Adrenal gland (tissue), 12 donors: ENCODE results near the gene PDHX. TPM values are rescaled to one million over a fixed set of nuclear protein-coding genes. Genes with fewer than 3 reads are reported as not detected.

Source experiments
- DNase-seq, 7 donors: peaks; one replicate each; pipeline ENCODE4 v3.0.0-alpha.2; 2019 to 2020
- H3K27ac ChIP-seq, 5 donors: fragments of 200-600 bp; sonication (generic) in 4 of 5; 1 replicate in 3 of 5; 2 replicates in 2 of 5; pipeline versions ENCODE4 v1.5.1 to v1.8.0; 2016 to 2020; ENCODE audit warnings: mild to moderate bottlenecking in 1 of 5
- H3K27me3 ChIP-seq: fragments of 200-600 bp; 2 replicates; pipeline ENCODE4 v1.8.0; 2021
- H3K36me3 ChIP-seq, 2 donors: fragments of 200-600 bp; replicated peaks in 1 of 2; 1 replicate in 1 of 2; 2 replicates in 1 of 2; pipeline versions ENCODE4 v1.5.1 to v1.8.0; 2018 to 2022
- H3K4me1 ChIP-seq, 2 donors: fragments of 200-600 bp; replicated peaks in 1 of 2; 1 replicate in 1 of 2; 2 replicates in 1 of 2; pipeline versions ENCODE4 v1.5.1 to v1.8.0; 2018 to 2021
- H3K4me3 ChIP-seq, 4 donors: fragments of 200-600 bp; sonication (generic) in 3 of 4; one replicate each; pipeline ENCODE4 v1.5.1; 2016 to 2018
- H3K9me3 ChIP-seq, 3 donors: fragments of 200-600 bp; sonication (generic) in 1 of 3; replicated peaks in 1 of 3; 1 replicate in 2 of 3; 2 replicates in 1 of 3; pipeline versions ENCODE4 v1.5.1 to v1.8.0; 2016 to 2021
- CTCF ChIP-seq, 6 experiments: fragments of 450-650 bp in 4 of 6; fragments of 200-600 bp in 2 of 6; sonication (generic) in 1 of 6; IDR thresholded peaks; 1 replicate in 5 of 6; 2 replicates in 1 of 6; pipeline versions ENCODE4 v1.5.1 to v1.8.0; 2016 to 2021; ENCODE audit warnings: antibody characterized with exemption in 6 of 6, mild to moderate bottlenecking in 2 of 6, moderate library complexity in 1 of 6
- POLR2A ChIP-seq, 2 donors: fragments of 450-650 bp; IDR thresholded peaks; one replicate each; pipeline ENCODE4 v1.6.1; 2017; ENCODE audit warnings: antibody characterized with exemption in 2 of 2, mild to moderate bottlenecking in 2 of 2, moderate library complexity in 1 of 2
- WGBS, 4 donors: extraction: QIAGEN DNeasy Blood & Tissue Kit in 2 of 4; methylation state at CpG; one replicate each; pipeline versions ENCODE4 v1.1.5 to v1.1.7; 2013 to 2017; 5-methylcytosine and 5-hydroxymethylcytosine counted together
- intact Hi-C, 2 donors: fragments of 100-400 bp; cut with DNase I; formaldehyde crosslinking; loops; one replicate each; pipeline versions ENCODE4 v1.14.1 to v1.15.0; 2022 to 2023
- polyA plus RNA-seq, 3 donors: library from polyadenylated mRNA; stranded (reverse); fragments of 200-250 nt in 2 of 3; fragments of 350-450 nt in 1 of 3; fragmentation: Illumina TruSeq in 1 of 3; extraction: RNeasy Lipid Tissue Mini Kit (QIAGEN cat#74804) in 1 of 3; gene quantifications; one replicate each; pipeline ENCODE4 v1.2.3, GENCODE V29; 2013 to 2014
- total RNA-seq, 9 donors: library from RNA; depleted of rRNA in 4 of 9; stranded (reverse); fragments of >200 nt in 4 of 9; fragments of 120-200 nt in 1 of 9; fragmentation: NEBNext Ultra II Directional in 1 of 9; extraction: Animal tissue kit (Norgen Biotek cat#: 25700) in 1 of 9; gene quantifications; one replicate each; pipeline versions ENCODE4 v1.1.0 to v1.2.4, GENCODE V29; 2013 to 2023
- donor health status: healthy with polysubstance abuse.
- donor health status: Bipolar disorder and iron deficiency.
- donor health status: DM: yes; HTN: yes; CAD: no.
- donor health status: DM: no; HTN: no; CAD: no.
- donor health status: DM: no; HTN: no; CAD: no.
- donor health status: DM: yes; HTN: yes; CAD: no.

The PDHX gene
- total and polyA plus RNA-seq, 12 donors = 13.9 to 98.4 (median 45.6) TPM

GRCh38 chr11:34905666-34906065 lies 10.8 kb upstream of the PDHX start:
- Histone ChIP-seq H3K27me3 (no peaks in the 10 kb centered on the region), H3K4me3 (no peak overlapping the region), H3K9me3 (no peaks in the 10 kb centered on the region), H3K36me3 (no peaks in the 10 kb centered on the region), H3K27ac (no peak overlapping the region), H3K4me1 (peaks cover 10 to 13% of the 10 kb centered on the region in 2 donors)
- no peak for DNase-seq
- TF ChIP-seq CTCF (IDR thresholded peaks at IDR 0.05) (no peak), POLR2A (IDR thresholded peaks at IDR 0.05) (no peak)
- WGBS, 4 donors = 85 to 97% (median 96%) methylated on average over 7 of the region's 7 CpGs
- intact Hi-C loops = no loop called here

- intact Hi-C loops = no loop called here
These were observed 8.4 kb upstream of the PDHX start for GRCh38 chr11:34907934-34908593.

DNA sequence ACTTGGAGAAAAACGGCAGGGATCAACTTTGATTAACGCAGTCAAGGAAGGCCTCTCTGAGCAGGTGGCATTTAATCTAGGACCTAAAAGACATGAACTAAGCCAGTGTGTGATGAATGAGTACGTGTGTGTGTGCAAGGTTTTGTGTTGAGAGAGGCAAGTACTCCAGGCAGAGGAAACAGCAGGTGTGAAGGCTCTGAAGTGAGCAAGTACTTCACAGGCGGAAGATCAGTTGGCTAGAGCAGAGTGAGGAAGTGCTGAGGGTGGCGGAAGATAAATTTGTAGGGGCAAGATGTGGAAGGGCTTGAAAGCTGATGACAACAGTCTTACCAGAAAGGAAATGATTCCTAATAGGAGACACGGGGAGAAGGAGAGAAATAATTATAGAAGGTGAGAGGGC lies 7.0 kb upstream of the PDHX start:
- intact Hi-C loops = no loop called here
- WGBS, 4 donors = 69 to 75% (median 71%) methylated on average over 6 of the region's 6 CpGs

More at GRCh38 chr11:34907934-34908593, 8.4 kb upstream of the PDHX start:
- Histone ChIP-seq H3K4me3 (no peak overlapping the region), H3K27me3 (no peaks in the 10 kb centered on the region), H3K36me3 (no peaks in the 10 kb centered on the region), H3K9me3 (no peaks in the 10 kb centered on the region), H3K4me1 (peaks cover 12 to 27% of the 10 kb centered on the region in 2 donors), H3K27ac (peak overlapping the region in 4 of 5 donors; percentile 16 to 71 (median 43))
- 45 to 60% (median 54%) methylated on average over 3 of the region's 3 CpGs for WGBS, 4 donors
- no peak for TF ChIP-seq POLR2A (IDR thresholded peaks at IDR 0.05)
- TF ChIP-seq CTCF (IDR thresholded peaks at IDR 0.05) = no peak
- peak in 2 of 7 donors; percentile 13 to 19 for DNase-seq

GRCh38 chr11:34909955-34910354 lies 6.5 kb upstream of the PDHX start:
- H3K9me3 ChIP-seq = no peaks in the 10 kb centered on the region
- peak in 2 of 7 donors; percentile 11 to 36 for DNase-seq
- 56 to 67% (median 66%) methylated on average over 4 of the region's 4 CpGs for WGBS, 4 donors
- peak overlapping the region in 1 of 5 donors; percentile 32 for H3K27ac ChIP-seq
- peaks cover 12 to 29% of the 10 kb centered on the region in 2 donors for H3K4me1 ChIP-seq
- intact Hi-C loops = no loop called here
- H3K4me3 ChIP-seq = no peak overlapping the region
- no peaks in the 10 kb centered on the region for H3K27me3 ChIP-seq
- no peak for TF ChIP-seq POLR2A (IDR thresholded peaks at IDR 0.05)
- TF ChIP-seq CTCF (IDR thresholded peaks at IDR 0.05) = no peak
- no peaks in the 10 kb centered on the region for H3K36me3 ChIP-seq

More for the DNA sequence above, 7.0 kb upstream of the PDHX start:
- Histone ChIP-seq H3K27me3 (no peaks in the 10 kb centered on the region), H3K27ac (no peak overlapping the region), H3K4me1 (peaks cover 12 to 27% of the 10 kb centered on the region in 2 donors), H3K9me3 (no peaks in the 10 kb centered on the region), H3K4me3 (no peak overlapping the region), H3K36me3 (no peaks in the 10 kb centered on the region)
- DNase-seq = no peak
- TF ChIP-seq CTCF (IDR thresholded peaks at IDR 0.05) (no peak), POLR2A (IDR thresholded peaks at IDR 0.05) (no peak)
